ENCODE measurements around the gene IGSF23.

DNA sequence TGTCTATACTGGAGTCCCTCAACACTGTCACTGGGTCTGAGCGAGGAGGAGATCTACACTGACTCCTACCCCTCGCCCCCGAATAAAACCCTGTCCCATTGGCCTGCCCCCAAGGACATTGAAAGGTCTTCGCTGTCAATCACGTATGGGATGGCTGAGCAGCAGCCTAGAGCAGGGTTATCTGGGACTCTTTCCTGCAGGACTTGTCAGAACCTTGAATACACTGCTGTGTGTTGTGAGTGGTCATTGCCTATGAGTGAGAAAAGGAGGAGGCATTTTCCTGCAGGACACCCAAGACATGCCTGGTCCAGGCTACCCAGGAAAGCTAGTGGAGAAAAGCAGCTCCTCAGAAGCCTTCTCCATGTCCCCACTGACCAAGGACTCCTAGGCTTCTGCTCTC, 40.0 kb downstream of the IGSF23 start:
- TF ChIP-seq, protein P1, sequence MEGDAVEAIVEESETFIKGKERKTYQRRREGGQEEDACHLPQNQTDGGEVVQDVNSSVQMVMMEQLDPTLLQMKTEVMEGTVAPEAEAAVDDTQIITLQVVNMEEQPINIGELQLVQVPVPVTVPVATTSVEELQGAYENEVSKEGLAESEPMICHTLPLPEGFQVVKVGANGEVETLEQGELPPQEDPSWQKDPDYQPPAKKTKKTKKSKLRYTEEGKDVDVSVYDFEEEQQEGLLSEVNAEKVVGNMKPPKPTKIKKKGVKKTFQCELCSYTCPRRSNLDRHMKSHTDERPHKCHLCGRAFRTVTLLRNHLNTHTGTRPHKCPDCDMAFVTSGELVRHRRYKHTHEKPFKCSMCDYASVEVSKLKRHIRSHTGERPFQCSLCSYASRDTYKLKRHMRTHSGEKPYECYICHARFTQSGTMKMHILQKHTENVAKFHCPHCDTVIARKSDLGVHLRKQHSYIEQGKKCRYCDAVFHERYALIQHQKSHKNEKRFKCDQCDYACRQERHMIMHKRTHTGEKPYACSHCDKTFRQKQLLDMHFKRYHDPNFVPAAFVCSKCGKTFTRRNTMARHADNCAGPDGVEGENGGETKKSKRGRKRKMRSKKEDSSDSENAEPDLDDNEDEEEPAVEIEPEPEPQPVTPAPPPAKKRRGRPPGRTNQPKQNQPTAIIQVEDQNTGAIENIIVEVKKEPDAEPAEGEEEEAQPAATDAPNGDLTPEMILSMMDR (IDR thresholded peaks at IDR 0.05), result no peak
- TF ChIP-seq POLR2A (IDR thresholded peaks at IDR 0.05), result no peak

All from tibial nerve (tissue), 3 donors.